Loucy (cell line): ENCODE data around the gene SMYD5.

Experiments
- H2AFZ ChIP-seq: fragments of 200-600 bp; sonication (generic); 2 replicates; pipeline ENCODE4 v1.6.0; 2016; ENCODE audit warnings: antibody characterized with exemption, mild to moderate bottlenecking, low read length, moderate library complexity
- H3F3A ChIP-seq: fragments of 200-600 bp; 2 replicates; pipeline ENCODE4 v1.6.0; 2016; ENCODE audit warnings: antibody characterized with exemption, low read depth, mild to moderate bottlenecking
- H3K27me3 ChIP-seq: fragments of 200-600 bp; sonication (generic); 2 replicates; pipeline ENCODE4 v1.6.1; 2014; ENCODE audit warnings: low read length, mild to moderate bottlenecking; ENCODE audit not compliant: insufficient read depth, poor library complexity, severe bottlenecking
- H3K36me3 ChIP-seq: fragments of 200-600 bp; sonication (generic); 2 replicates; pipeline ENCODE4 v1.6.1; 2016; ENCODE audit warnings: low read length; ENCODE audit not compliant: insufficient read depth
- H3K4me1 ChIP-seq: fragments of 200-600 bp; sonication (generic); 2 replicates; pipeline ENCODE4 v1.5.1; 2014; ENCODE audit warnings: low read length, mild to moderate bottlenecking; ENCODE audit not compliant: insufficient read depth, poor library complexity, severe bottlenecking
- H3K4me2 ChIP-seq: fragments of 200-600 bp; sonication (generic); 2 replicates; pipeline ENCODE4 v1.6.0; 2014; ENCODE audit warnings: antibody characterized with exemption, low read length, low read depth, mild to moderate bottlenecking; ENCODE audit not compliant: poor library complexity, severe bottlenecking
- H3K4me3 ChIP-seq: fragments of 200-600 bp; sonication (generic); 2 replicates; pipeline ENCODE4 v1.5.1; 2014; ENCODE audit warnings: low read length, mild to moderate bottlenecking, mixed read lengths; ENCODE audit not compliant: poor library complexity, severe bottlenecking
- H3K79me2 ChIP-seq: fragments of 200-600 bp; sonication (generic); 2 replicates; pipeline ENCODE4 v1.6.1; 2014; ENCODE audit warnings: low read length; ENCODE audit not compliant: insufficient read depth
- H3K9ac ChIP-seq: fragments of 200-600 bp; sonication (generic); 2 replicates; pipeline ENCODE4 v1.6.0; 2014; ENCODE audit warnings: mild to moderate bottlenecking, low read depth, low read length, moderate library complexity; ENCODE audit not compliant: poor library complexity, severe bottlenecking
- H3K9me2 ChIP-seq: fragments of 200-600 bp; sonication (generic); replicated peaks from 2 replicates; pipeline ENCODE4 v1.6.1; 2016; ENCODE audit warnings: low read depth, low read length, mixed read lengths
- H3K9me3 ChIP-seq: fragments of 200-600 bp; sonication (generic); 2 replicates; pipeline ENCODE4 v1.6.1; 2014; ENCODE audit warnings: mild to moderate bottlenecking, antibody characterized with exemption, low read length, low read depth; ENCODE audit not compliant: insufficient read depth
- H4K20me1 ChIP-seq: fragments of 200-600 bp; sonication (generic); 2 replicates; pipeline ENCODE4 v1.6.0; 2014; ENCODE audit warnings: antibody characterized with exemption, low read length, mild to moderate bottlenecking; ENCODE audit not compliant: insufficient read depth, poor library complexity, severe bottlenecking
- CTCF ChIP-seq: fragments of 200-600 bp; sonication (generic); conservative IDR thresholded peaks from 2 replicates; pipeline ENCODE4 v1.5.1; 2014; ENCODE audit warnings: mild to moderate bottlenecking, antibody characterized with exemption, low read length
- EZH2phosphoT487 ChIP-seq: fragments of 200-600 bp; IDR thresholded peaks from 2 replicates; pipeline ENCODE4 v1.6.1; 2018; ENCODE audit warnings: antibody characterized with exemption, mild to moderate bottlenecking, moderate library complexity, borderline replicate concordance

Gene SMYD5

GRCh38 chr2:73172963-73173362 is 41.1 kb upstream of the SMYD5 start:
- H3K4me2 ChIP-seq: no peak overlapping the region
- peaks cover 13% of the 10 kb centered on the region for H3K4me1 ChIP-seq
- no peaks in the 10 kb centered on the region for H3K79me2 ChIP-seq
- H3K36me3 ChIP-seq: no peaks in the 10 kb centered on the region
- H2AFZ ChIP-seq: no peak overlapping the region
- no peaks in the 10 kb centered on the region for H4K20me1 ChIP-seq
- no peak overlapping the region for H3K4me3 ChIP-seq
- H3F3A ChIP-seq: no peaks in the 10 kb centered on the region
- H3K9ac ChIP-seq: no peak overlapping the region
- no peaks in the 10 kb centered on the region for H3K27me3 ChIP-seq
- TF ChIP-seq EZH2phosphoT487 (no peak), CTCF (no peak)
- H3K9me3 ChIP-seq: no peaks in the 10 kb centered on the region
- no peaks in the 10 kb centered on the region for H3K9me2 ChIP-seq

- TF ChIP-seq CTCF (no peak), EZH2phosphoT487 (no peak)
- Histone ChIP-seq H4K20me1 (no peaks in the 10 kb centered on the region), H3K9me3 (no peaks in the 10 kb centered on the region), H3K9ac (no peak overlapping the region), H3K4me2 (no peak overlapping the region), H2AFZ (no peak overlapping the region), H3K9me2 (no peaks in the 10 kb centered on the region), H3K4me1 (peaks cover 13% of the 10 kb centered on the region), H3K79me2 (no peaks in the 10 kb centered on the region), H3F3A (no peaks in the 10 kb centered on the region), H3K27me3 (no peaks in the 10 kb centered on the region), H3K36me3 (no peaks in the 10 kb centered on the region), H3K4me3 (no peak overlapping the region)
Observed at GRCh38 chr2:73173781-73174180, 40.3 kb upstream of the SMYD5 start.

- TF ChIP-seq CTCF: no peak
- TF ChIP-seq EZH2phosphoT487: no peak
- H3K36me3 ChIP-seq: no peaks in the 10 kb centered on the region
- H3K4me2 ChIP-seq: no peak overlapping the region
- no peak overlapping the region for H3K9ac ChIP-seq
- H3K27me3 ChIP-seq: no peaks in the 10 kb centered on the region
- H4K20me1 ChIP-seq: no peaks in the 10 kb centered on the region
- no peaks in the 10 kb centered on the region for H3K9me3 ChIP-seq
- H3K4me1 ChIP-seq: peaks cover 13% of the 10 kb centered on the region
- H3K79me2 ChIP-seq: no peaks in the 10 kb centered on the region
- no peak overlapping the region for H2AFZ ChIP-seq
- H3K9me2 ChIP-seq: no peaks in the 10 kb centered on the region
- no peak overlapping the region for H3K4me3 ChIP-seq
- H3F3A ChIP-seq: no peaks in the 10 kb centered on the region
Observed at GRCh38 chr2:73174244-73174643, 39.8 kb upstream of the SMYD5 start.
